ENCODE data around the gene KRT23. TPM values are rescaled to one million over a fixed set of nuclear protein-coding genes. Genes with fewer than 3 reads are reported as not detected.

KRT23 gene
- total and polyA plus RNA-seq, 2 of the 4 experiments (the other 2 are of a cell fraction): 0.36 to 0.39 TPM

- H3K79me1 ChIP-seq (ENCODE audit: low read depth in 1 of 2, low read length in 2 of 2): no peaks in the 10 kb centered on the region
- H2BK20ac ChIP-seq (ENCODE audit: low read depth, low read length): no peak overlapping the region
- no peak overlapping the region for H3K4ac ChIP-seq (ENCODE audit: low read depth, low read length)
- no peaks in the 10 kb centered on the region for H3K27me3 ChIP-seq (ENCODE audit: control insufficient read depth, insufficient read depth, low read length)
- in situ Hi-C loops (cut with MboI; ENCODE audit: low sequenced_read_pairs) (no loop called here), dilution Hi-C loops (cut with HindIII; ENCODE audit: low sequenced_read_pairs, unreplicated experiment) (no loop called here), intact Hi-C loops (cut with micrococcal nuclease) (no loop called here)
- H3K9me1 ChIP-seq (ENCODE audit: insufficient read depth, low read length): no peaks in the 10 kb centered on the region
- no peak overlapping the region for H2AK5ac ChIP-seq (ENCODE audit: low read depth, low read length)
- H3K4me3 ChIP-seq (ENCODE audit: insufficient read depth, low read depth, low read length): no peak overlapping the region
- CTCF ChIA-PET: no interaction called here
- no peak overlapping the region for H2BK120ac ChIP-seq (ENCODE audit: low read depth, low read length)
- no peak overlapping the region for H3K18ac ChIP-seq (ENCODE audit: low read depth, low read length)
- no peak overlapping the region for H3K23ac ChIP-seq (ENCODE audit: low read depth, low read length)
- H2AK9ac ChIP-seq (replicated peaks; ENCODE audit: low read depth, low read length, poor library complexity): no peak overlapping the region
- H3K27ac ChIP-seq (ENCODE audit: insufficient read depth, low read length): no peak overlapping the region
- TF ChIP-seq, protein P1, sequence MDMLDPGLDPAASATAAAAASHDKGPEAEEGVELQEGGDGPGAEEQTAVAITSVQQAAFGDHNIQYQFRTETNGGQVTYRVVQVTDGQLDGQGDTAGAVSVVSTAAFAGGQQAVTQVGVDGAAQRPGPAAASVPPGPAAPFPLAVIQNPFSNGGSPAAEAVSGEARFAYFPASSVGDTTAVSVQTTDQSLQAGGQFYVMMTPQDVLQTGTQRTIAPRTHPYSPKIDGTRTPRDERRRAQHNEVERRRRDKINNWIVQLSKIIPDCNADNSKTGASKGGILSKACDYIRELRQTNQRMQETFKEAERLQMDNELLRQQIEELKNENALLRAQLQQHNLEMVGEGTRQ (IDR thresholded peaks at IDR 0.05; ENCODE audit: low read depth, low read length): no peak
- TF ChIP-seq ELK1 (IDR thresholded peaks at IDR 0.05; ENCODE audit: borderline replicate concordance, low read depth, low read length) (no peak), BHLHE40 (IDR thresholded peaks at IDR 0.05; ENCODE audit: low read depth, low read length) (no peak), CHD1 (IDR thresholded peaks at IDR 0.05; ENCODE audit: low read depth, low read length) (no peak), SMC3 (IDR thresholded peaks at IDR 0.05; ENCODE audit: low read depth, low read length) (no peak)
- no peak for DNase-seq
- no peak overlapping the region for H2BK15ac ChIP-seq (ENCODE audit: low read depth, low read length)
- H3K14ac ChIP-seq (replicated peaks; ENCODE audit: low read depth, low read length): no peak overlapping the region
- H2AFZ ChIP-seq (replicated peaks; ENCODE audit: low read length, poor library complexity): no peak overlapping the region
- H4K91ac ChIP-seq (ENCODE audit: insufficient read depth, low read depth, low read length): no peak overlapping the region
- H3K36me3 ChIP-seq (ENCODE audit: control insufficient read depth, insufficient read depth, low read length): no peaks in the 10 kb centered on the region
- no peak overlapping the region for H4K5ac ChIP-seq (ENCODE audit: low read depth, low read length)
- POLR2A ChIA-PET (ENCODE audit: unreplicated experiment): no interaction called here
- no peak for ATAC-seq (ENCODE audit: low read depth)
- no peaks in the 10 kb centered on the region for H4K20me1 ChIP-seq (ENCODE audit: insufficient read depth, low read length)
- no peaks in the 10 kb centered on the region for H3K4me1 ChIP-seq (ENCODE audit: control insufficient read depth, insufficient read depth, low read length)
- H3K9me3 ChIP-seq (ENCODE audit: control insufficient read depth, insufficient read depth, low read length): no peaks in the 10 kb centered on the region
- no TSS peak for BruUV-seq (replicated peaks)
- no peak overlapping the region for H4K8ac ChIP-seq (ENCODE audit: low read depth in 2 of 2, low read length in 2 of 2)
- no peak overlapping the region for H3K9ac ChIP-seq (ENCODE audit: low read depth, low read length)
- H3K56ac ChIP-seq (ENCODE audit: extremely low read depth, insufficient read depth, low read length): no peak overlapping the region
- no peak overlapping the region for H2BK5ac ChIP-seq (ENCODE audit: low read depth, low read length, poor library complexity, severe bottlenecking)
- H3K4me2 ChIP-seq (ENCODE audit: low read depth, low read length): no peak overlapping the region
- WGBS, 2 experiments (ENCODE audit: extremely low coverage in 2 of 2, insufficient read length in 1 of 2): 84% methylated on average over 2 of the region's 3 CpGs; no CpG with 5 or more reads in 1 of the 2 experiments
These were observed 36.9 kb upstream of the KRT23 start for GRCh38 chr17:40974366-40974765.

Data from IMR-90 (cell line).